ENCODE results near the gene RFFL.

Gene RFFL

GRCh38 chr17:35081638-35082037 is 18.1 kb upstream of the RFFL start:
- Histone ChIP-seq H3K27me3 (ENCODE audit: control insufficient read depth in 1 of 2, insufficient read depth in 2 of 2, low read length in 2 of 2) (no peaks in the 10 kb centered on the region), H3K4me3 (ENCODE audit: low read length in 2 of 2) (no peak overlapping the region), H3K9me3 (ENCODE audit: control insufficient read depth in 2 of 2, low read length in 2 of 2) (no peaks in the 10 kb centered on the region), H3K36me3 (ENCODE audit: control insufficient read depth in 2 of 2, insufficient read depth in 2 of 2, low read length in 2 of 2) (no peaks in the 10 kb centered on the region), H3K4me1 (ENCODE audit: control insufficient read depth, insufficient read depth, low read length) (no peaks in the 10 kb centered on the region), H3K27ac (ENCODE audit: low read length) (no peak overlapping the region), H3K9ac (ENCODE audit: low read length in 2 of 2) (no peak overlapping the region)

GRCh38 chr17:35080536-35080935 is 17.0 kb upstream of the RFFL start:
- Histone ChIP-seq H3K9ac (ENCODE audit: low read length in 2 of 2) (no peak overlapping the region), H3K27me3 (ENCODE audit: control insufficient read depth in 1 of 2, insufficient read depth in 2 of 2, low read length in 2 of 2) (no peaks in the 10 kb centered on the region), H3K36me3 (ENCODE audit: control insufficient read depth in 2 of 2, insufficient read depth in 2 of 2, low read length in 2 of 2) (no peaks in the 10 kb centered on the region), H3K4me3 (ENCODE audit: low read length in 2 of 2) (no peak overlapping the region), H3K4me1 (ENCODE audit: control insufficient read depth, insufficient read depth, low read length) (no peaks in the 10 kb centered on the region), H3K27ac (ENCODE audit: low read length) (no peak overlapping the region), H3K9me3 (ENCODE audit: control insufficient read depth in 2 of 2, low read length in 2 of 2) (no peaks in the 10 kb centered on the region)

DNA sequence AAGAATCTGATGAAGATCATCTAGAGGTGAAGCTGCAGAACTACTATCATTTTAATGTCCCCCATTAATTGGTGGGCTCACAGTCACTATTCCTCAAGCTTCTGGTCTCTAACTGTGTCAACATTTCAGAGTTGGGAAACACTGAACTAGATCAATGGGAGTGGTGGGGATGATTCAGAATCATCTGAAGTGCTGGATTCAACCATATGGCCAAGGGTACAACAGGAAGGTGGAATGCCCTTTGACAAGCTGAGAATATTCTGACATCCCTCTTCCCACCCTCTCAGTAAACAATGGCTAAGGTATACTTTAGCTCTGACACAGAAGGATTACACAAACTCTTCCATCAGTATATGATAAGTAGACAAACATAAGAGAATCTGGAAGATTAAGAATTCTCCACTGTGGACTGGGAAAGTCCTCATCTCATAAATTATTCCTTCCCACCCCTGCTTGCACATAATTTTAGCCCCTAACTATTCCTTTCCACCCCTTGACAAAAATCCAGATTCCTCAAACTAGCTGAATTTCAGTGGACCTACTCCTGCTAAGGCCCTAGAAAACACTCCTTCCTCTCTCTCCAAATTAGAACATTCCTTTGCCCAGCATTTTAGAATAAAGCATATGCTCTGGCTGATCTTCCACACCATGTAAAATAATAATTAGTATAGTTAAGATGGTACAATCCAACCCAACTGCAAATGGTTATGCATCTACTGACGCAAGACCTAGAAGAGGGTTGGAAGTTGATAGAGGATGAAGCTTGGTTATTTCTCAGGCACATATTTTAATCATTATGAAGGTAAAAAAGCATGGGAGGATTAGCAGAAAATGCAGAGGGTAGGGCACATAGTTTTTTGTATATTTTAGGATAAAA is 16.3 kb upstream of the RFFL start:
- Histone ChIP-seq H3K4me1 (ENCODE audit: control insufficient read depth, insufficient read depth, low read length) (no peaks in the 10 kb centered on the region), H3K27ac (ENCODE audit: low read length) (no peak overlapping the region), H3K9ac (ENCODE audit: low read length in 2 of 2) (no peak overlapping the region), H3K36me3 (ENCODE audit: control insufficient read depth in 2 of 2, insufficient read depth in 2 of 2, low read length in 2 of 2) (no peaks in the 10 kb centered on the region), H3K9me3 (ENCODE audit: control insufficient read depth in 2 of 2, low read length in 2 of 2) (no peaks in the 10 kb centered on the region), H3K4me3 (ENCODE audit: low read length in 2 of 2) (no peak overlapping the region), H3K27me3 (ENCODE audit: control insufficient read depth in 1 of 2, insufficient read depth in 2 of 2, low read length in 2 of 2) (no peaks in the 10 kb centered on the region)

DNA sequence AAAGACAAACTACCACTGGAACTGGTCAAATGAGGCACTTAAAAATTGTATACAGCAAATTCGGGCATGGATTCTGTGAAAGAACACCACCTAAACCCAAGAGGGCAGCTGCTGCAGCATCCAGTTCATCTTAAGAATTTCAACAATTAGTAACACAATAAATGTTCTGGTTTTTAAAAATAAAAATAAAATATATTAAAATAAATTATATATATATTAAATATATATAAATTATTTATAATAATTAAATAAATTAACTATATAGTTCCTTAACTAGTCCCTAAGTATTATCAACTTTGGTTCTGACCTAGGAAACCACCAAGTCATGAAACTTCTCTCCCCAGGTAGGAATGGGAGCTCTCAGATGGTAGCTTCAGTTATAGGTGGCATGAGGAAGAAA is 13.4 kb upstream of the RFFL start:
- Histone ChIP-seq H3K4me3 (ENCODE audit: low read length in 2 of 2) (no peak overlapping the region), H3K36me3 (ENCODE audit: control insufficient read depth in 2 of 2, insufficient read depth in 2 of 2, low read length in 2 of 2) (no peaks in the 10 kb centered on the region), H3K4me1 (ENCODE audit: control insufficient read depth, insufficient read depth, low read length) (no peaks in the 10 kb centered on the region), H3K9ac (ENCODE audit: low read length in 2 of 2) (no peak overlapping the region), H3K27me3 (ENCODE audit: control insufficient read depth in 1 of 2, insufficient read depth in 2 of 2, low read length in 2 of 2) (no peaks in the 10 kb centered on the region), H3K9me3 (ENCODE audit: control insufficient read depth in 2 of 2, low read length in 2 of 2) (no peaks in the 10 kb centered on the region), H3K27ac (ENCODE audit: low read length) (no peak overlapping the region)

DNA sequence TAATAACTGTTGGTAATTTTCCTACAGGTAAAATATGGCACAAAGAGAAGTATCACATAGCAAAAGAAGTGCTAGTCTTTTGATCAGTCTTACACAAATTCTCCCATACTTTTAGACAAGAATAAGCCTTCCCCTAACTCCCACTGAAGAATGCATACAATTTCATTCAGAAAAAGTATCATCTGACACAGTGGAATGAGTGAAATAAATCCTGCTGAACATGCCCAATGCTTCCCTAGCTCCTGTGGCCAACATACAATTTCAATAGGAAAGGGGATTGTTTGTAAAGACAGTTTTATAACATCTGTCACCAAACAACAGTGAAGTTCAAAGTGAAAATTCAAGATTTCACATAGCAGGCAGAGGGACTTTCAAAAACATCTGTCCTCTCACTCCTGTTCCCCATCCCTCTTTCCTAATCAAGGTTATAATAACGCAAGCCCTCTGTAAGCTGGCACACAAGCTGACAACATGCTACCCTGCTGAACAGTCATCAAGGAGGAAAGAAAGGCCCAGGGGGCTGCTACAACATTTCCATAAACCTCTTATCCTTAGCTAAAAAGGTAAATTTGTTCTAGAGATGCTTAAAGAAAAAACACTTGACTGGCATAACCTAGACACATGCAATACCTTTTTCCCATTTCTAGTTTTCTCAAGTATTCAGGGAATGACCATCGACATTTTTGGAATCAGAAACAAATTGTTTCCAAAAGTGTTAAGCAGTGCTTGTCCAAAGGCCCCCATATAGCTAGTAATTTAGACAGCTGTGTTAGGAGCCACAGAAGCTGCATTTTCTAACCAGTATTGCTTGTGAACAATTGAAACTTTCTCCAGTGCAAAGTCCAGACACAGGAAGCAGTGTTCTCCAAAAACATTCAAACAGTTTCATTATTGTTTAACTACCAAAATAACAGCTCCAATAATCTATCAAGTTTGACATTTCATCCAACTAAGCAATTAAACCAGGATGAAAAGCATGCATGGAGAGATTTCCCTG is 11.5 kb upstream of the RFFL start:
- Histone ChIP-seq H3K9me3 (ENCODE audit: control insufficient read depth in 2 of 2, low read length in 2 of 2) (no peaks in the 10 kb centered on the region), H3K4me1 (ENCODE audit: control insufficient read depth, insufficient read depth, low read length) (no peaks in the 10 kb centered on the region), H3K9ac (ENCODE audit: low read length in 2 of 2) (no peak overlapping the region), H3K4me3 (ENCODE audit: low read length in 2 of 2) (no peak overlapping the region), H3K27me3 (ENCODE audit: control insufficient read depth in 1 of 2, insufficient read depth in 2 of 2, low read length in 2 of 2) (no peaks in the 10 kb centered on the region), H3K27ac (ENCODE audit: low read length) (no peak overlapping the region), H3K36me3 (ENCODE audit: control insufficient read depth in 2 of 2, insufficient read depth in 2 of 2, low read length in 2 of 2) (no peaks in the 10 kb centered on the region)

- no peaks in the 10 kb centered on the region for H3K4me1 ChIP-seq (ENCODE audit: control insufficient read depth, insufficient read depth, low read length)
- no peak overlapping the region for H3K9ac ChIP-seq (ENCODE audit: low read length in 2 of 2)
Measured at GRCh38 chr17:35073991-35074627, 10.6 kb upstream of the RFFL start.

GRCh38 chr17:35073183-35073790 is 9.8 kb upstream of the RFFL start:
- no peak overlapping the region for H3K27ac ChIP-seq (ENCODE audit: low read length)

More at GRCh38 chr17:35073991-35074627, 10.6 kb upstream of the RFFL start:
- Histone ChIP-seq H3K27ac (ENCODE audit: low read length) (no peak overlapping the region), H3K9me3 (ENCODE audit: control insufficient read depth in 2 of 2, low read length in 2 of 2) (no peaks in the 10 kb centered on the region), H3K27me3 (ENCODE audit: control insufficient read depth in 1 of 2, insufficient read depth in 2 of 2, low read length in 2 of 2) (no peaks in the 10 kb centered on the region), H3K4me3 (ENCODE audit: low read length in 2 of 2) (no peak overlapping the region), H3K36me3 (ENCODE audit: control insufficient read depth in 2 of 2, insufficient read depth in 2 of 2, low read length in 2 of 2) (no peaks in the 10 kb centered on the region)

DNA sequence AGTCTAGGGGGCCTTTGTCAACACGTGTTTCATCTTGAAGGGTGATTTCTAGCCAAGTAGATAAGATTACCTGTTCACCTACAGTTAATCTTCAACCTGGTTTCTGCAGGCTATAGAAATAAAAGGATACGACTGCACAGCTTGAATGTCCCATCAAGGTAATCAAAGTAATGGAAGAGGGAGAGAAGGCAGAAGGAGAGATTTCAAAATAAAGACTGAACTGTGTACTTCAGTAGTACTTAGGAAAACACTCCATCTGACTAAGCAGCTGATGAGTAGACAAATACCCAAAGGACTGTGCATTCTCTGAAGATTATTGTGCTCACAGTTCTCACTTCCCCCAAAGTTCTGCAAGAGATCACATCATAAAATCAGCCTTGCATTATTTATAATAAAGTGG is 5.8 kb upstream of the RFFL start:
- Histone ChIP-seq H3K27ac (ENCODE audit: low read length) (no peak overlapping the region), H3K4me1 (ENCODE audit: control insufficient read depth, insufficient read depth, low read length) (no peaks in the 10 kb centered on the region), H3K9me3 (ENCODE audit: control insufficient read depth in 2 of 2, low read length in 2 of 2) (no peaks in the 10 kb centered on the region), H3K27me3 (ENCODE audit: control insufficient read depth in 1 of 2, insufficient read depth in 2 of 2, low read length in 2 of 2) (no peaks in the 10 kb centered on the region), H3K9ac (ENCODE audit: low read length in 2 of 2) (no peak overlapping the region), H3K36me3 (ENCODE audit: control insufficient read depth in 2 of 2, insufficient read depth in 2 of 2, low read length in 2 of 2) (peaks cover 0 to 2% of the 10 kb centered on the region in 2 donors), H3K4me3 (ENCODE audit: low read length in 2 of 2) (no peak overlapping the region)

More at GRCh38 chr17:35073183-35073790, 9.8 kb upstream of the RFFL start:
- H3K4me1 ChIP-seq (ENCODE audit: control insufficient read depth, insufficient read depth, low read length), result no peaks in the 10 kb centered on the region
- no peak overlapping the region for H3K9ac ChIP-seq (ENCODE audit: low read length in 2 of 2)
- peaks cover 0 to 2% of the 10 kb centered on the region in 2 donors for H3K36me3 ChIP-seq (ENCODE audit: control insufficient read depth in 2 of 2, insufficient read depth in 2 of 2, low read length in 2 of 2)
- H3K9me3 ChIP-seq (ENCODE audit: control insufficient read depth in 2 of 2, low read length in 2 of 2), result no peaks in the 10 kb centered on the region
- no peaks in the 10 kb centered on the region for H3K27me3 ChIP-seq (ENCODE audit: control insufficient read depth in 1 of 2, insufficient read depth in 2 of 2, low read length in 2 of 2)
- no peak overlapping the region for H3K4me3 ChIP-seq (ENCODE audit: low read length in 2 of 2)

GRCh38 chr17:35068249-35068648 is 4.7 kb upstream of the RFFL start:
- Histone ChIP-seq H3K36me3 (ENCODE audit: control insufficient read depth in 2 of 2, insufficient read depth in 2 of 2, low read length in 2 of 2) (peaks cover 0 to 2% of the 10 kb centered on the region in 2 donors), H3K4me3 (ENCODE audit: low read length in 2 of 2) (no peak overlapping the region), H3K4me1 (ENCODE audit: control insufficient read depth, insufficient read depth, low read length) (no peaks in the 10 kb centered on the region), H3K9ac (ENCODE audit: low read length in 2 of 2) (no peak overlapping the region), H3K27me3 (ENCODE audit: control insufficient read depth in 1 of 2, insufficient read depth in 2 of 2, low read length in 2 of 2) (no peaks in the 10 kb centered on the region), H3K9me3 (ENCODE audit: control insufficient read depth in 2 of 2, low read length in 2 of 2) (no peaks in the 10 kb centered on the region), H3K27ac (ENCODE audit: low read length) (no peak overlapping the region)

- H3K4me3 ChIP-seq (ENCODE audit: low read length in 2 of 2), result no peak overlapping the region
- H3K9ac ChIP-seq (ENCODE audit: low read length in 2 of 2), result no peak overlapping the region
- H3K36me3 ChIP-seq (ENCODE audit: control insufficient read depth in 2 of 2, insufficient read depth in 2 of 2, low read length in 2 of 2), result peaks cover 0 to 2% of the 10 kb centered on the region in 2 donors
- H3K4me1 ChIP-seq (ENCODE audit: control insufficient read depth, insufficient read depth, low read length), result no peaks in the 10 kb centered on the region
- no peaks in the 10 kb centered on the region for H3K27me3 ChIP-seq (ENCODE audit: control insufficient read depth in 1 of 2, insufficient read depth in 2 of 2, low read length in 2 of 2)
- no peaks in the 10 kb centered on the region for H3K9me3 ChIP-seq (ENCODE audit: control insufficient read depth in 2 of 2, low read length in 2 of 2)
- no peak overlapping the region for H3K27ac ChIP-seq (ENCODE audit: low read length)
Measured at GRCh38 chr17:35065880-35066279, 2.4 kb upstream of the RFFL start.
